OCI-LY3 (cell line): ENCODE measurements around the gene TTC7B.

ENCODE experiments used
- CTCF ChIP-seq: fragments of 200-600, 300-600 bp; sonication (generic); IDR thresholded peaks from 2 replicates; pipeline ENCODE4 v1.5.1; 2014; ENCODE audit warnings: antibody characterized with exemption, low read length, low read depth
- EZH2phosphoT487 ChIP-seq: fragments of 200-600 bp; shearing (Covaris generic); IDR thresholded peaks from 2 replicates; pipeline ENCODE4 v1.6.1; 2018; ENCODE audit warnings: antibody characterized with exemption, mixed run types, low read depth

GRCh38 chr14:90513161-90514014 lies 302.8 kb downstream of the TTC7B start:
- TF ChIP-seq CTCF = no peak
- no peak for TF ChIP-seq EZH2phosphoT487
